Mesenchymal stem cell (in vitro differentiated cells and primary cell): ENCODE data around the gene SPAG6.

Source experiments
- DNase-seq: peaks from one replicate; pipeline ENCODE4 v3.0.0-alpha.2; 2013
- H2AFZ ChIP-seq: one replicate; pipeline ENCODE4 v1.6.1; 2013; ENCODE audit warnings: low read depth, mild to moderate bottlenecking, control low read depth, inconsistent platforms, low read length, moderate library complexity
- H2AK5ac ChIP-seq: 2 replicates; pipeline ENCODE4 v1.6.1; 2013; ENCODE audit warnings: low read length, moderate library complexity, mild to moderate bottlenecking, inconsistent platforms; ENCODE audit not compliant: severe bottlenecking
- H2BK120ac ChIP-seq: one replicate; pipeline ENCODE4 v1.6.1; 2013; ENCODE audit warnings: low read depth, mild to moderate bottlenecking, inconsistent platforms, low read length, moderate library complexity
- H2BK12ac ChIP-seq, 2 experiments: one replicate each; pipeline ENCODE4 v1.6.1; 2013; ENCODE audit warnings: inconsistent platforms in 2 of 2, low read length in 2 of 2, mild to moderate bottlenecking in 2 of 2, moderate library complexity in 2 of 2, control low read depth in 1 of 2
- H2BK15ac ChIP-seq: one replicate; pipeline ENCODE4 v1.6.1; 2013; ENCODE audit warnings: mild to moderate bottlenecking, low read depth, inconsistent platforms; ENCODE audit not compliant: poor library complexity, severe bottlenecking
- H2BK5ac ChIP-seq: 2 replicates; pipeline ENCODE4 v1.6.1; 2013; ENCODE audit warnings: low read depth, mild to moderate bottlenecking, low read length, control low read depth, inconsistent platforms; ENCODE audit not compliant: poor library complexity, severe bottlenecking
- H3K14ac ChIP-seq, 2 experiments: one replicate each; pipeline ENCODE4 v1.6.1; 2013; ENCODE audit warnings: inconsistent platforms in 2 of 2, low read length in 2 of 2, control low read depth in 1 of 2, mild to moderate bottlenecking in 1 of 2, moderate library complexity in 1 of 2
- H3K18ac ChIP-seq, 2 experiments: one replicate each; pipeline ENCODE4 v1.6.1; 2013; ENCODE audit warnings: inconsistent platforms in 2 of 2, low read length in 2 of 2, control low read depth in 1 of 2, low read depth in 1 of 2, mild to moderate bottlenecking in 1 of 2
- H3K23ac ChIP-seq, 2 experiments: one replicate each; pipeline ENCODE4 v1.6.1; 2013; ENCODE audit warnings: inconsistent platforms in 2 of 2, low read length in 2 of 2, mild to moderate bottlenecking in 2 of 2, moderate library complexity in 2 of 2, control low read depth in 1 of 2
- H3K27ac ChIP-seq: 2 replicates; pipeline ENCODE4 v1.5.1; 2013; ENCODE audit warnings: mild to moderate bottlenecking, moderate library complexity, low read length, control low read depth, inconsistent platforms; ENCODE audit not compliant: poor library complexity, severe bottlenecking
- H3K27me3 ChIP-seq, 2 experiments: 2 replicates each; pipeline versions ENCODE4 v1.6.1 to v1.7.0; 2013; ENCODE audit warnings: low read length in 2 of 2, mild to moderate bottlenecking in 2 of 2, moderate library complexity in 2 of 2, control low read depth in 1 of 2, inconsistent platforms in 1 of 2; ENCODE audit not compliant: control insufficient read depth in 1 of 2, insufficient read depth in 1 of 2
- H3K36me3 ChIP-seq, 2 experiments: 2 replicates each; pipeline versions ENCODE4 v1.6.1 to v1.7.0; 2013; ENCODE audit warnings: low read length in 2 of 2, control low read depth in 1 of 2, inconsistent platforms in 1 of 2, low read depth in 1 of 2, mild to moderate bottlenecking in 1 of 2; ENCODE audit not compliant: insufficient read depth in 2 of 2, control insufficient read depth in 1 of 2
- H3K4ac ChIP-seq, 2 experiments: one replicate each; pipeline ENCODE4 v1.6.1; 2013; ENCODE audit warnings: inconsistent platforms in 2 of 2, low read length in 2 of 2, mild to moderate bottlenecking in 2 of 2, moderate library complexity in 2 of 2, control low read depth in 1 of 2, low read depth in 1 of 2
- H3K4me1 ChIP-seq: 2 replicates; pipeline ENCODE4 v1.6.1; 2013; ENCODE audit warnings: low read depth, low read length, control low read depth; ENCODE audit not compliant: control insufficient read depth, insufficient read depth
- H3K4me2 ChIP-seq: 2 replicates; pipeline ENCODE4 v1.6.1; 2013; ENCODE audit warnings: low read length, mild to moderate bottlenecking, inconsistent platforms; ENCODE audit not compliant: poor library complexity, severe bottlenecking
- H3K4me3 ChIP-seq, 2 experiments: 2 replicates each; pipeline versions ENCODE4 v1.5.1 to v1.7.0; 2013; ENCODE audit warnings: low read length in 2 of 2, mild to moderate bottlenecking in 2 of 2, control low read depth in 1 of 2, low read depth in 1 of 2; ENCODE audit not compliant: insufficient read depth in 1 of 2
- H3K79me1 ChIP-seq: replicated peaks from 2 replicates; pipeline ENCODE4 v1.6.1; 2013; ENCODE audit warnings: mild to moderate bottlenecking, control low read depth, low read length, inconsistent platforms; ENCODE audit not compliant: poor library complexity, severe bottlenecking
- H3K9ac ChIP-seq: 2 replicates; pipeline ENCODE4 v1.7.0; 2013; ENCODE audit warnings: mild to moderate bottlenecking, low read length, moderate library complexity
- H3K9me3 ChIP-seq: 2 replicates; pipeline ENCODE4 v1.7.0; 2013; ENCODE audit warnings: mild to moderate bottlenecking, low read length; ENCODE audit not compliant: control insufficient read depth
- H4K8ac ChIP-seq: one replicate; pipeline ENCODE4 v1.6.1; 2013; ENCODE audit warnings: inconsistent platforms, mild to moderate bottlenecking, low read length, moderate library complexity
- H4K91ac ChIP-seq: one replicate; pipeline ENCODE4 v1.6.1; 2013; ENCODE audit warnings: mild to moderate bottlenecking, low read length, inconsistent platforms
- WGBS: methylation state at CpG from one replicate; pipeline ENCODE4 v1.1.7; 2013; ENCODE audit warnings: mixed read lengths; 5-methylcytosine and 5-hydroxymethylcytosine counted together

Gene SPAG6

GRCh38 chr10:22447068-22447467, 101.8 kb downstream of the SPAG6 start:
- Histone ChIP-seq H3K18ac (no peak overlapping the region), H3K4me3 (no peak overlapping the region), H3K4me1 (no peaks in the 10 kb centered on the region), H2BK120ac (no peak overlapping the region), H3K9ac (no peak overlapping the region), H4K8ac (no peak overlapping the region), H3K27me3 (no peaks in the 10 kb centered on the region), H2BK5ac (no peak overlapping the region), H3K23ac (no peak overlapping the region), H3K36me3 (no peaks in the 10 kb centered on the region), H3K4ac (no peak overlapping the region), H3K9me3 (no peaks in the 10 kb centered on the region), H3K4me2 (no peak overlapping the region), H3K27ac (no peak overlapping the region), H4K91ac (no peak overlapping the region), H3K79me1 (no peaks in the 10 kb centered on the region), H2BK12ac (no peak overlapping the region), H2AFZ (no peak overlapping the region), H2AK5ac (no peak overlapping the region), H3K14ac (no peak overlapping the region), H2BK15ac (no peak overlapping the region)
- no CpG with 5 or more reads among the region's 2 CpGs for WGBS
- DNase-seq, result no peak

DNA sequence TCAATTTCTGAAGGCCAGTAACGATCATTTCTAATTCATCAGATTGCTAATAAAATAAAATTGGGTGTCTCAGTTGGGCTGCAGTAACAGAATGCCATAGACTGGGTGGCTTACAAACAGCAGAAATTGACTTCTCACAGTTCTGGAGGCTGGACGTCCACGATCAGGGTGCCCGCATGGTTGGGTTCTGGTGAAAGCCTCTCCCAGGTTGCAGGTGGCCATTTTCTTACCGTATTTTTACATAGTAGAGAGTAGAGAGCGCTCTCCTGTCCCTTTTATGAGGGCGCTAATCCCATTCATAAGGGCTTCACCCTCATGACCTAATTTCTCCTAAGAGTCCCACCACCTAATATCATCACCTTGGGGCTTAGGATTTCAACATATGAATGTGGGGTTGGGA, 106.0 kb downstream of the SPAG6 start:
- no peak overlapping the region for H3K9ac ChIP-seq
- H3K4me2 ChIP-seq, result no peak overlapping the region
- H3K27ac ChIP-seq, result no peak overlapping the region
- H3K27me3 ChIP-seq, result no peaks in the 10 kb centered on the region
- H3K23ac ChIP-seq, result no peak overlapping the region
- H3K18ac ChIP-seq, result no peak overlapping the region
- H2BK120ac ChIP-seq, result no peak overlapping the region
- no peak for DNase-seq
- H4K8ac ChIP-seq, result no peak overlapping the region
- 93% methylated on average over 6 of the region's 7 CpGs for WGBS
- H2BK15ac ChIP-seq, result no peak overlapping the region
- H3K36me3 ChIP-seq, result no peaks in the 10 kb centered on the region
- no peak overlapping the region for H3K14ac ChIP-seq
- no peaks in the 10 kb centered on the region for H3K9me3 ChIP-seq
- H3K4ac ChIP-seq, result no peak overlapping the region
- H2BK5ac ChIP-seq, result no peak overlapping the region
- no peaks in the 10 kb centered on the region for H3K4me1 ChIP-seq
- no peak overlapping the region for H4K91ac ChIP-seq
- no peak overlapping the region for H2AFZ ChIP-seq
- H2AK5ac ChIP-seq, result no peak overlapping the region
- H2BK12ac ChIP-seq, result no peak overlapping the region
- H3K79me1 ChIP-seq, result no peaks in the 10 kb centered on the region
- H3K4me3 ChIP-seq, result no peak overlapping the region

DNA sequence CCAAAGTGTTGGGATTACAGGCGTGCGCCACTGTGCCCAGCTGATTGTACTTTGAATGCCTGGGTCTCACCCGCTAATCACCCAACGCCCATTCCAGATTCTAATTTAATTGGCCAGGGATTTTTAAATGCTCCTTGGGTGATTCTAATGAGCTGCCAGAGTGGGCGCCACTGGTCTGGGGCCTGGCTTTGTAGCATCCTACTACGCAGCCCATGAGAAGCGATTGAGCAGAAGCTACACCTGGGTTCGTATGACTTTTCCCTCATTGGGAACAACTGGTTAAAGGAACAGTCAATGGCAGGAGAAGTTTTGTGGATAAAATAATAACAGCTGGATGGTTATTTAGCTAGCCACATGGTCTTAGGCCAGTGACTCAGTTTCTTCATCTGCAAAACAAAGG, 108.0 kb downstream of the SPAG6 start:
- Histone ChIP-seq H3K9ac (no peak overlapping the region), H3K79me1 (no peaks in the 10 kb centered on the region), H2BK15ac (no peak overlapping the region), H4K8ac (no peak overlapping the region), H3K4me1 (no peaks in the 10 kb centered on the region), H4K91ac (no peak overlapping the region), H2BK12ac (no peak overlapping the region), H3K14ac (no peak overlapping the region), H2BK120ac (no peak overlapping the region), H3K4ac (no peak overlapping the region), H2BK5ac (no peak overlapping the region), H3K36me3 (no peaks in the 10 kb centered on the region), H2AFZ (no peak overlapping the region), H3K27me3 (no peaks in the 10 kb centered on the region), H2AK5ac (no peak overlapping the region), H3K23ac (no peak overlapping the region), H3K18ac (no peak overlapping the region), H3K4me3 (no peak overlapping the region), H3K27ac (no peak overlapping the region), H3K4me2 (no peak overlapping the region), H3K9me3 (no peaks in the 10 kb centered on the region)
- no peak for DNase-seq
- 97% methylated on average over 8 of the region's 8 CpGs for WGBS

DNA sequence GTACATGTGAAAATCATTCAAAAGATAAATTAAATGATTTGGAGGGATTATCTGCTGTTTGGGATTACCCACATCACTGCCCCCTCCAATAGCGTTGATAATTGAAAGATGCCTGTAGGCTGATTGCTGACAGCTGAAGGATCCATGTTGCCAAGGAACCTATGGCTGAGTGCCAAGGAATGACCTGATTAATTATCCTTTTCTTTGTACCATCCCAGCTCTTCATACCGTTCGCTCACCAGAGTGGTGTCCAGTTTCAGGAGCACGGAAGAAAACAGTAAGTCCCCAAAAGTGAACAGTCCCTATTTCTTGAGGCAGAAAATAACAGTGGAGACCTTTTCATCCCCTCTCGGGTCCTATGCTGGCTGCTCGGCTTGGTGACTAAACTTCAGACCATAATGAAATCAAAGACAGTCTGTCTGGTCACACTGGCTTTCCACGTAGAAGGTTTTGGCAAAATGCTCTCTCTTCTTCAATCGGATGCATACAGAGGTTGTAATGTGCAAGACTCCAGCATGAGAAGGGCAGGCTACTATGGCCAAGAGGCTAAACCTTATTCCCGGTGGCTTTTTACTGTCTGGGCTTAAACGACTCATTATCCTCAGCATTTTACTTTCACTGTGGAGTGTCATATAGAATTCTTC, 108.8 kb downstream of the SPAG6 start:
- Histone ChIP-seq H3K4me1 (no peaks in the 10 kb centered on the region), H2AFZ (no peak overlapping the region), H3K27me3 (no peaks in the 10 kb centered on the region), H2BK120ac (no peak overlapping the region), H4K91ac (no peak overlapping the region), H3K23ac (no peak overlapping the region), H2BK12ac (no peak overlapping the region), H3K4me2 (no peak overlapping the region), H3K4me3 (peak overlapping the region in 1 of 2 experiments; percentile 32), H3K27ac (no peak overlapping the region), H2BK15ac (no peak overlapping the region), H3K9me3 (no peaks in the 10 kb centered on the region), H3K79me1 (no peaks in the 10 kb centered on the region), H4K8ac (no peak overlapping the region), H3K4ac (no peak overlapping the region), H3K9ac (peak overlapping the region; percentile 30), H3K36me3 (no peaks in the 10 kb centered on the region), H3K14ac (no peak overlapping the region), H2BK5ac (no peak overlapping the region), H3K18ac (no peak overlapping the region), H2AK5ac (no peak overlapping the region)
- WGBS, result 95% methylated on average over 9 of the region's 10 CpGs
- DNase-seq, result no peak
